SK-N-SH treated with all-trans-retinoic acid at 6 μM for 48 hours (cell line): ENCODE measurements around the gene PRKCQ.
"Not testable (repeated sequence)": the region's sequence is repeated elsewhere in the genome, so short reads cannot be mapped to it uniquely, and the experiment has no call there.

Source experiments
- ATAC-seq: fragments of 200-7000 bp; cut with Tn5 transposase; 3 replicates; pipeline ENCODE4 v1.9.1; 2020; ENCODE audit warnings: mild to moderate bottlenecking, moderate library complexity
- ARNTL ChIP-seq: fragments of 450-650 bp; formaldehyde crosslinking; IDR thresholded peaks from 2 replicates; pipeline ENCODE4 v1.5.0; 2020; ENCODE audit warnings: low read depth, mild to moderate bottlenecking, moderate library complexity, borderline replicate concordance
- BACH2 ChIP-seq: fragments of 250-450 bp; sonication (Bioruptor Pico); IDR thresholded peaks from 2 replicates; pipeline ENCODE4 v1.9.0; 2021; ENCODE audit warnings: mild to moderate bottlenecking, borderline replicate concordance
- CSDC2 ChIP-seq: fragments of 250-450 bp; sonication (Bioruptor Pico); IDR thresholded peaks from 2 replicates; pipeline ENCODE4 v1.5.0; 2020; ENCODE audit warnings: mild to moderate bottlenecking, moderate library complexity
- ESRRG ChIP-seq: fragments of 250-450 bp; sonication (Bioruptor Pico); IDR thresholded peaks from 2 replicates; pipeline ENCODE4 v1.6.1; 2021; ENCODE audit warnings: mild to moderate bottlenecking
- GLIS3 ChIP-seq: fragments of 250-450 bp; sonication (Bioruptor Pico); IDR thresholded peaks from 2 replicates; pipeline ENCODE4 v1.5.0; 2020; ENCODE audit warnings: mild to moderate bottlenecking, moderate library complexity
- ISL1 ChIP-seq: fragments of 250-450 bp; sonication (Bioruptor Pico); IDR thresholded peaks from 2 replicates; pipeline ENCODE4 v2.1.2; 2022; ENCODE audit warnings: mild to moderate bottlenecking, moderate library complexity
- POU6F1 ChIP-seq: fragments of 250-450 bp; sonication (Bioruptor Pico); IDR thresholded peaks from 2 replicates; pipeline ENCODE4 v1.8.0; 2021; ENCODE audit warnings: low read depth, mild to moderate bottlenecking, moderate library complexity, borderline replicate concordance
- PPARA ChIP-seq: fragments of 250-450 bp; sonication (Bioruptor Pico); IDR thresholded peaks from 2 replicates; pipeline ENCODE4 v1.5.0; 2020; ENCODE audit warnings: mild to moderate bottlenecking, borderline replicate concordance
- RARB ChIP-seq: fragments of 250-450 bp; sonication (Bioruptor Pico); IDR thresholded peaks from 2 replicates; pipeline ENCODE4 v1.8.0; 2021; ENCODE audit warnings: mild to moderate bottlenecking, moderate library complexity
- SNAI2 ChIP-seq: fragments of 250-450 bp; sonication (Bioruptor Pico); IDR thresholded peaks from 2 replicates; pipeline ENCODE4 v1.5.0; 2020; ENCODE audit warnings: mild to moderate bottlenecking, moderate library complexity
- TCF4 ChIP-seq: fragments of 250-450 bp; sonication (Bioruptor Pico); IDR thresholded peaks from 2 replicates; pipeline ENCODE4 v1.8.0; 2021; ENCODE audit warnings: mild to moderate bottlenecking, moderate library complexity, borderline replicate concordance
- TOX ChIP-seq: fragments of 250-450 bp; sonication (Bioruptor Pico); IDR thresholded peaks from 2 replicates; pipeline ENCODE4 v1.8.0; 2021; ENCODE audit warnings: mild to moderate bottlenecking, moderate library complexity, borderline replicate concordance
- TSHZ2 ChIP-seq: fragments of 250-450 bp; sonication (Bioruptor Pico); IDR thresholded peaks from 2 replicates; pipeline ENCODE4 v1.5.0; 2020; ENCODE audit warnings: mild to moderate bottlenecking, moderate library complexity
- ZFP3 ChIP-seq: fragments of 250-450 bp; sonication (Bioruptor Pico); IDR thresholded peaks from 2 replicates; pipeline ENCODE4 v1.5.0; 2020; ENCODE audit warnings: mild to moderate bottlenecking, moderate library complexity
- ZNF565 ChIP-seq: fragments of 450-650 bp; formaldehyde crosslinking; conservative IDR thresholded peaks from 2 replicates; pipeline ENCODE4 v1.5.0; 2020; ENCODE audit warnings: low read depth, mild to moderate bottlenecking, moderate library complexity
- ZNF8 ChIP-seq: fragments of 450-650 bp; formaldehyde crosslinking; IDR thresholded peaks from 2 replicates; pipeline ENCODE4 v1.5.0; 2020; ENCODE audit warnings: mild to moderate bottlenecking, moderate library complexity
- TF ChIP-seq, protein P1 (sequence below): fragments of 250-450 bp; sonication (Bioruptor Pico); IDR thresholded peaks from 2 replicates; pipeline ENCODE4 v1.5.1; 2021; ENCODE audit warnings: mild to moderate bottlenecking, moderate library complexity
- TF ChIP-seq, protein P2 (sequence below): fragments of 250-450 bp; sonication (Bioruptor Pico); IDR thresholded peaks from 2 replicates; pipeline ENCODE4 v1.5.1; 2020; ENCODE audit warnings: low read depth, mild to moderate bottlenecking, moderate library complexity

The PRKCQ gene

GRCh38 chr10:6446711-6447110 is 133.4 kb downstream of the PRKCQ start:
- no peak for ATAC-seq
- TF ChIP-seq PPARA (CRISPR knock-in tag) (no peak), ZFP3 (CRISPR knock-in tag) (no peak), CSDC2 (CRISPR knock-in tag) (no peak), TOX (CRISPR knock-in tag) (no peak), RARB (CRISPR knock-in tag) (no peak), SNAI2 (CRISPR knock-in tag) (no peak), ESRRG (CRISPR knock-in tag) (no peak)

DNA sequence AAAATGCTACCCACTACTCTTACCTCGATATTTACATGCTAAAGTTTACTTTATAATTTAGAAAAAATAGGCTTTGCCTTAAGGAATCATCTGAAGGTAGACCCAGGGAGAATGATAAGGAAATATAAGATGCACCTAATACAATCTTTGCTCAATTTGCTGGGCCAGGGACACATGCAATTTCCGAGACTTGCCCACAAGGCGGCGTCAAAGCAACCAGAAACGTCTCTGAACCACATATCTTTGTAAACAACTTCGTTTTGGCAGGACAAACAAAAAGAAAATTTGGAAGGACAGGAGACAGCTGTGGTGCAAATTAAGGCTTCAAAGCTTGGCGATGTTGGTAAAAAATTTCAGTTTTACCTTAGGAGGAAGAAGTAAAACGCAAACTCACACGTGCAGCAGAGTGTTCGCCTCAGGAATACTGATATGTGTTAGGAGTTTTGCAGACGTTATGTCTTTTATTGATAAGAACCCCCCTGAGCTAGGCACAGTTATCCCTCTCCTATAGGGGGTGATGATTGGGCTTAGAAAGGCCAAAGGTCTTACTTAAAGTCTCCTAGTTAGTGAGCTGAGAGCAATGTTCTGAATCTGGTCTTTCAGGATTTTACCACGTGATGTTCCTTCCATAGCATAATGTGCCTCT is 134.3 kb downstream of the PRKCQ start:
- peak; percentile 83 for ATAC-seq
- TF ChIP-seq CSDC2 (CRISPR knock-in tag) (no peak), PPARA (CRISPR knock-in tag) (no peak), ZNF8 (CRISPR knock-in tag) (no peak), ZFP3 (CRISPR knock-in tag) (no peak), ESRRG (CRISPR knock-in tag) (no peak), GLIS3 (no peak), TOX (CRISPR knock-in tag) (no peak)
- TF ChIP-seq, protein P1, sequence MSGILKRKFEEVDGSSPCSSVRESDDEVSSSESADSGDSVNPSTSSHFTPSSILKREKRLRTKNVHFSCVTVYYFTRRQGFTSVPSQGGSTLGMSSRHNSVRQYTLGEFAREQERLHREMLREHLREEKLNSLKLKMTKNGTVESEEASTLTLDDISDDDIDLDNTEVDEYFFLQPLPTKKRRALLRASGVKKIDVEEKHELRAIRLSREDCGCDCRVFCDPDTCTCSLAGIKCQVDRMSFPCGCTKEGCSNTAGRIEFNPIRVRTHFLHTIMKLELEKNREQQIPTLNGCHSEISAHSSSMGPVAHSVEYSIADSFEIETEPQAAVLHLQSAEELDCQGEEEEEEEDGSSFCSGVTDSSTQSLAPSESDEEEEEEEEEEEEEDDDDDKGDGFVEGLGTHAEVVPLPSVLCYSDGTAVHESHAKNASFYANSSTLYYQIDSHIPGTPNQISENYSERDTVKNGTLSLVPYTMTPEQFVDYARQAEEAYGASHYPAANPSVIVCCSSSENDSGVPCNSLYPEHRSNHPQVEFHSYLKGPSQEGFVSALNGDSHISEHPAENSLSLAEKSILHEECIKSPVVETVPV (CRISPR knock-in tag) = no peak

DNA sequence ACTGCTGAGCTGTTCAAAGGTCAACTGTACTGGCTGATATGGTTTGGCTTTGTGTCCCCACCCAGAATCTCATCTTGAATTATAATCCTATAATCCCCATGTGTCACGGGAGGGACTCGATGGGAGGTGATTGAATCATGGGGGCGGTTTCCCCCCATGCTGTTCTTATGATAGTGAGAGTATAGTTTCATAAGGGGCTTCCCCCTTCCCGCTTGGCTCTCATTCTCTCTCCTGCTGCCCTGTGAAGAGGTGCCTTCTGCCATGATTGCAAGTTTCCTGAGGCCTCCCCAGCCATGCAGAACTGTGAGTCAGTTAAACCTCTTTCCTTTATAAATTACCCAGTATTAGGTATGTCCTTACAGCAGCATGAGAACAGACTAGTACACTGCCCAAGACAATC is 140.2 kb downstream of the PRKCQ start:
- ATAC-seq = not testable (repeated sequence)

GRCh38 chr10:6431861-6432260 is 148.2 kb downstream of the PRKCQ start:
- TF ChIP-seq, protein P2, sequence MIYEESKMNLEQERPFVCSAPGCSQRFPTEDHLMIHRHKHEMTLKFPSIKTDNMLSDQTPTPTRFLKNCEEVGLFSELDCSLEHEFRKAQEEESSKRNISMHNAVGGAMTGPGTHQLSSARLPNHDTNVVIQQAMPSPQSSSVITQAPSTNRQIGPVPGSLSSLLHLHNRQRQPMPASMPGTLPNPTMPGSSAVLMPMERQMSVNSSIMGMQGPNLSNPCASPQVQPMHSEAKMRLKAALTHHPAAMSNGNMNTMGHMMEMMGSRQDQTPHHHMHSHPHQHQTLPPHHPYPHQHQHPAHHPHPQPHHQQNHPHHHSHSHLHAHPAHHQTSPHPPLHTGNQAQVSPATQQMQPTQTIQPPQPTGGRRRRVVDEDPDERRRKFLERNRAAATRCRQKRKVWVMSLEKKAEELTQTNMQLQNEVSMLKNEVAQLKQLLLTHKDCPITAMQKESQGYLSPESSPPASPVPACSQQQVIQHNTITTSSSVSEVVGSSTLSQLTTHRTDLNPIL (CRISPR knock-in tag) = no peak
- TF ChIP-seq, protein P1 (CRISPR knock-in tag) = no peak
- TF ChIP-seq SNAI2 (CRISPR knock-in tag) = no peak
- TF ChIP-seq, all 23 proteins: peak for 0
- no peak for ATAC-seq

GRCh38 chr10:6431186-6431585 is 148.9 kb downstream of the PRKCQ start:
- ATAC-seq = no peak
- no peak for TF ChIP-seq BACH2 (CRISPR knock-in tag)
- TF ChIP-seq SNAI2 (CRISPR knock-in tag) = no peak
- TF ChIP-seq, protein P1 (CRISPR knock-in tag) = no peak
- TF ChIP-seq TSHZ2 (CRISPR knock-in tag) = no peak
- no peak for TF ChIP-seq ZNF8 (CRISPR knock-in tag)
- TF ChIP-seq TCF4 = no peak
- no peak for TF ChIP-seq ISL1 (CRISPR knock-in tag)
- no peak for TF ChIP-seq TOX (CRISPR knock-in tag)
- TF ChIP-seq, protein P2 (CRISPR knock-in tag) = no peak
- TF ChIP-seq ESRRG (CRISPR knock-in tag) = no peak
- TF ChIP-seq ZFP3 (CRISPR knock-in tag) = no peak
- TF ChIP-seq ZNF565 (CRISPR knock-in tag) = no peak
- no peak for TF ChIP-seq ARNTL (CRISPR knock-in tag)
- TF ChIP-seq POU6F1 (CRISPR knock-in tag) = no peak
